Measurements from ENCODE around the gene BLVRA. TPM values are rescaled to one million over a fixed set of nuclear protein-coding genes. Genes with fewer than 3 reads are reported as not detected.

Gene BLVRA
- total and polyA plus RNA-seq, 10 of the 15 experiments (the other 5 are each of a cell fraction or from before 2014, with no cell fraction given): 63.3 to 198 (median 102) TPM

GRCh38 chr7:43756368-43757072 is 2.0 kb upstream of the BLVRA start (continued):
- TF ChIP-seq FOXM1 (IDR thresholded peaks at IDR 0.05; ENCODE audit: low read depth, low read length) (peak; percentile 75; the same call in 1 of the 2 replicates), ZBTB11 (CRISPR knock-in tag; IDR thresholded peaks at IDR 0.05) (no peak)

GRCh38 chr7:43757073-43757720 is 1.3 kb upstream of the BLVRA start:
- H3K9me3 ChIP-seq (replicated peaks; ENCODE audit: control insufficient read depth, insufficient read depth, low read length): no peaks in the 10 kb centered on the region
- FAIRE-seq (no peak), DNase-seq (ENCODE audit: low read depth, low spot score) (no peak), ATAC-seq (no peak)
- H3K9ac ChIP-seq (ENCODE audit: control insufficient read depth, insufficient read depth, low read length): peak overlapping the region; percentile 13; the same call in 1 of the 2 replicates
- SMC1A ChIA-PET (ENCODE audit: uncharacterized antibody, unreplicated experiment): interaction anchor here (1.0 to 9.8 kb wide), 6 partner anchors 22 to 175 kb away, joined by 3 to 84 read pairs (median 6); partner anchors contain the start of genes COA1 and STK17A
- H3K27ac ChIP-seq (ENCODE audit: control insufficient read depth, insufficient read depth): no peak overlapping the region
- H2AFZ ChIP-seq (ENCODE audit: control insufficient read depth, low read depth, low read length): no peak overlapping the region; the same call in 1 of the 2 replicates
- intact Hi-C loops (cut with micrococcal nuclease; ENCODE audit: unreplicated experiment): no loop called here
- RAD21 ChIA-PET (ENCODE audit: unreplicated experiment): interaction anchor here (0.6 to 5.9 kb wide), 9 partner anchors 21 to 175 kb away, joined by 3 to 40 read pairs (median 6); partner anchors contain the start of gene STK17A
- no peaks in the 10 kb centered on the region for H4K20me1 ChIP-seq (ENCODE audit: control insufficient read depth, insufficient read depth)
- BruUV-seq (replicated peaks): no TSS peak
- H3K27me3 ChIP-seq (replicated peaks in 1 of 2; ENCODE audit: control insufficient read depth in 2 of 2, insufficient read depth in 2 of 2, low read length in 1 of 2): no peaks in the 10 kb centered on the region
- H3K79me2 ChIP-seq (ENCODE audit: control insufficient read depth, insufficient read depth, low read length): peaks cover 23% of the 10 kb centered on the region
- POLR2A ChIA-PET: interaction anchor here (0.6 to 1.5 kb wide), 4 partner anchors 10 to 94 kb away, joined by 3 to 6 read pairs (median 6); no protein-coding TSS in a partner anchor
- peaks cover 28% of the 10 kb centered on the region for H3K4me1 ChIP-seq (ENCODE audit: control insufficient read depth, insufficient read depth, low read length)
- 62% methylated on average over 2 of the region's 2 CpGs for WGBS (ENCODE audit: insufficient coverage, insufficient replicate concordance, low lambda C conversion rate, missing lambda C conversion rate)
- H3K36me3 ChIP-seq (ENCODE audit: control insufficient read depth in 2 of 2, insufficient read depth in 2 of 2, low read length in 1 of 2): no peaks in the 10 kb centered on the region
- H3K4me3 ChIP-seq: no peak overlapping the region
- in situ Hi-C loops (cut with MboI): no loop called here
- peak overlapping the region; percentile 11; the same call in 1 of the 2 replicates for H3K4me2 ChIP-seq (ENCODE audit: control insufficient read depth, insufficient read depth)
- CTCF ChIA-PET: interaction anchor here (1.0 to 2.4 kb wide), 8 partner anchors 21 to 175 kb away, joined by 3 to 7 read pairs (median 4); no protein-coding TSS in a partner anchor
- TF ChIP-seq ZBTB40 (IDR thresholded peaks at IDR 0.05; ENCODE audit: borderline replicate concordance) (no peak), SMAD5 (IDR thresholded peaks at IDR 0.05; ENCODE audit: low read depth) (no peak), BACH1 (IDR thresholded peaks at IDR 0.05; ENCODE audit: borderline replicate concordance) (no peak), PAX5 (IDR thresholded peaks at IDR 0.05; ENCODE audit: borderline replicate concordance, low read depth, low read length) (no peak), SPI1 (IDR thresholded peaks at IDR 0.05; ENCODE audit: borderline replicate concordance, insufficient read depth, low read depth, low read length) (no peak), ZNF274 (IDR thresholded peaks at IDR 0.05; ENCODE audit: insufficient read depth, insufficient read length) (no peak), SIN3A (IDR thresholded peaks at IDR 0.05; ENCODE audit: low read depth, low read length) (no peak), JUND (IDR thresholded peaks at IDR 0.05; ENCODE audit: low read depth, low read length) (no peak), MYC (IDR thresholded peaks at IDR 0.05; ENCODE audit: insufficient read depth, insufficient read length, insufficient replicate concordance, low read length, severe bottlenecking) (no peak), RELA (IDR thresholded peaks at IDR 0.05; ENCODE audit: borderline replicate concordance, partially characterized antibody) (no peak), SP1 (IDR thresholded peaks at IDR 0.05; ENCODE audit: low read depth, low read length) (no peak)

Data from GM12878 (cell line).